HG03565 (cell line): ENCODE measurements around the gene HSD11B1L.
"Not testable (repeated sequence)": the region's sequence is repeated elsewhere in the genome, so short reads cannot be mapped to it uniquely, and the experiment has no call there.

Experiments used
- ATAC-seq: cut with Tn5 transposase; IDR thresholded peaks from one replicate; pipeline ENCODE4 v1.9.1; 2021; ENCODE audit warnings: mild to moderate bottlenecking, moderate library complexity; ENCODE audit not compliant: unreplicated experiment

The HSD11B1L gene

GRCh38 chr19:5719961-5720790 lies 39.3 kb downstream of the HSD11B1L start, which contains the start of the genes CATSPERD and LONP1:
TSS of gene CATSPERD (plus strand) at chr19:5720637. CDS start at chr19:5720738, 101 bp downstream.
TSS of gene LONP1 (minus strand) at chr19:5720146. CDS start at chr19:5720132, 14 bp downstream.
- ATAC-seq = peak; percentile 78

- ATAC-seq = no peak
Measured at GRCh38 chr19:5727453-5728050, 46.7 kb downstream of the HSD11B1L start.

GRCh38 chr19:5733172-5733571 lies 52.3 kb downstream of the HSD11B1L start:
- not testable (repeated sequence) for ATAC-seq
